NAMALWA (cell line): ENCODE measurements around the gene LRRC41.
"Not testable (repeated sequence)": the region's sequence is repeated elsewhere in the genome, so short reads cannot be mapped to it uniquely, and the experiment has no call there.

Experiments used
- DNase-seq: peaks from one replicate; pipeline ENCODE4 v3.0.0-alpha.2; 2015; ENCODE audit warnings: low spot score

LRRC41 gene, protein sequence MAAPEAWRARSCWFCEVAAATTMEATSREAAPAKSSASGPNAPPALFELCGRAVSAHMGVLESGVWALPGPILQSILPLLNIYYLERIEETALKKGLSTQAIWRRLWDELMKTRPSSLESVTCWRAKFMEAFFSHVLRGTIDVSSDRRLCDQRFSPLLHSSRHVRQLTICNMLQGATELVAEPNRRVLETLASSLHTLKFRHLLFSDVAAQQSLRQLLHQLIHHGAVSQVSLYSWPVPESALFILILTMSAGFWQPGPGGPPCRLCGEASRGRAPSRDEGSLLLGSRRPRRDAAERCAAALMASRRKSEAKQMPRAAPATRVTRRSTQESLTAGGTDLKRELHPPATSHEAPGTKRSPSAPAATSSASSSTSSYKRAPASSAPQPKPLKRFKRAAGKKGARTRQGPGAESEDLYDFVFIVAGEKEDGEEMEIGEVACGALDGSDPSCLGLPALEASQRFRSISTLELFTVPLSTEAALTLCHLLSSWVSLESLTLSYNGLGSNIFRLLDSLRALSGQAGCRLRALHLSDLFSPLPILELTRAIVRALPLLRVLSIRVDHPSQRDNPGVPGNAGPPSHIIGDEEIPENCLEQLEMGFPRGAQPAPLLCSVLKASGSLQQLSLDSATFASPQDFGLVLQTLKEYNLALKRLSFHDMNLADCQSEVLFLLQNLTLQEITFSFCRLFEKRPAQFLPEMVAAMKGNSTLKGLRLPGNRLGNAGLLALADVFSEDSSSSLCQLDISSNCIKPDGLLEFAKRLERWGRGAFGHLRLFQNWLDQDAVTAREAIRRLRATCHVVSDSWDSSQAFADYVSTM

DNA sequence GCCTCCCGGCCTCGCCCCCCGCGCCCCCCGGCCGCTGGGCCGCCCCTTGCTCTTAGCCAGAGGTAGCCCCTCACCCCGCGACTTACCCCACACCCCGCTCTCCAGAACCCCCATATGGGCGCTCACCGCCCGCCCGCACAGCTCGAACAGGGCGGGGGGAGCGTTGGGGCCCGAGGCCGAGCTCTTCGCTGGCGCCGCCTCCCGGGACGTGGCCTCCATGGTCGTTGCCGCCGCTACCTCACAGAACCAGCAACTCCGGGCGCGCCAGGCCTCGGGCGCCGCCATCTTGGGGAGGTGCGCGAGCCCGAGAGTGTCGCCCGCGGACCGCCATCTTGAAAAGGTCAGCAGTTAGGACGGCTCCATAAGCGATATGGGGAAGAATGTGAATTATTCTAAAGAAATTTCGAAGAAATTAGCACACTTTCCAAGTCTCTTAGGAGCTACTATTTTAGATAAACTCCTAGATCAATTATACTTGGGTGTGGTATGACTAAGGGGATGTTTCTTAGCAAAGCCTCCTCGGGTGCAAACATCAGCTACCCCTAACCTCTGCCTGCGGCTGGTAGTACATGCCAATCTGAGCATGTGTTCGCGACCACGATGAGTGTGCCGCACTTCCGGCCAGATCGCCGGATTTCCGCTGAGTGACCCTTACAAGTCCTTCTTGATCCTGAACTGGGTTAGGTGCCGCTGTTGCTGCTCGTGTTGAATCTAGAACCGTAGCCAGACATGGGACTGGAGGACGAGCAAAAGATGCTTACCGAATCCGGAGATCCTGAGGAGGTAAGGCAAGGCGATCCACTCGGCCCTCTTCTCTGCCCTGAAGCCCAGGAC is at the start of gene LRRC41, which contains the start of gene UQCRH:
Gene LRRC41 (minus strand): TSS at position 579 of the 834 bp plus-strand sequence. CDS start 294 bp downstream, at position 285.
Gene UQCRH (plus strand): TSS at position 661 of the 834 bp plus-strand sequence. CDS start 69 bp downstream, at position 730.
- peak; percentile 95 for DNase-seq

DNA sequence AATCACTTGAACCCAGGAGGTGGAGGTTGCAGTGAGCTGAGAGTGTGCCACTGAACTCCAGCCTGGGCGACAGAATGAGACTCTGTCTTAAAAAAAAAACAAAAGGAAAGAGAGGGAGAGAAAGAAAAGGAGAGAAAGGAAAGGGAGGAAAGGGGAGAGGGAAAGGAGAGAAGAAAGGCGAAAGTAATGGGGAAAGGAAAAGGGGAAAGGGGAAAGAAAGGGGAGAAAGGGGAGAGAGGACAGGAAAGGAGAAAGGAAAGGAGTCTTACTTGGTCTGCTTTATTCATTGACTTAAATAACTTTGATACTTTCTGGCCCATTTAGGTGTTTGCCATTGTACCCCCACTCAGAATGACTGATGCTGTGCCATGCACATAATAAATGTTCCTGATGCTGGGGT is 48.9 kb upstream of the LRRC41 start:
- DNase-seq = no peak

DNA sequence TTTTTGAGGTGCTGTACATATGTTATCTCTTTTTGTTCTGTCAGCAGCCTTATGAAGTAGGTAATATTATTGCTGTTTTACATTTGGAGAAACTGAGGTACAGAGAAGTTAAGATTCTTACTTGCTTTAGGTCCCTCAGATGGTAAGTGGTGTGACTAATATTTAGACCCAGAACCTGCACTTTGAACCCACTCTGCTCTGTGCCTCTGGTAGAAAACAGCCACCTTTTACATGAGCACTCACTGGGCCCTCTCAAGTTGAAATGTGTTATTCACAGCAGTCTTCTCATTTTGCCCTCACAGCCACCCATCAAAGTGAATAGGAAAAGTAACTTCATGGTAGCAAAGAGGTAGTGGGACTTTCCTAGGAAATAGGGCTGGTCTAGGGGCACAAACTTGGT is 41.9 kb upstream of the LRRC41 start:
- no peak for DNase-seq

DNA sequence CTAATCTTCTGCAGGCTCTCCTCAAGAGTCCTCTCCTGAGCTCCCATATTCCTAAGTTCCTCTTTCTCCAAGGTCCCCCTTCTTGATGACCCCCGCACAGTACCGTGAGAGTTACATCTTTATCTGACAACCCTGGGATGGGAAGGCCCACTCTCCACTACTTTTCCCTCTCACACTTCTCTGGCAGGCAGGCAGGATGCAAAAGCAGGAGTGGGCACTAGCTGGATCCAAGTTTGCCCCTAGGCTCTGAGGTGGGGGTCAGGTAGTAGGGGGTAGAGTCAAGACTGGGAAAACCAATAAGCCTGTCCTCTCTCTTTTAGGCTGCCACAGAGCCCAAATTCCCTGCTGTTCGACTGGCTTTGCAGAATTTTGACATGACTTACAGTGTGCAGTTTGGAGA is 41.1 kb upstream of the LRRC41 start:
- DNase-seq = no peak

DNA sequence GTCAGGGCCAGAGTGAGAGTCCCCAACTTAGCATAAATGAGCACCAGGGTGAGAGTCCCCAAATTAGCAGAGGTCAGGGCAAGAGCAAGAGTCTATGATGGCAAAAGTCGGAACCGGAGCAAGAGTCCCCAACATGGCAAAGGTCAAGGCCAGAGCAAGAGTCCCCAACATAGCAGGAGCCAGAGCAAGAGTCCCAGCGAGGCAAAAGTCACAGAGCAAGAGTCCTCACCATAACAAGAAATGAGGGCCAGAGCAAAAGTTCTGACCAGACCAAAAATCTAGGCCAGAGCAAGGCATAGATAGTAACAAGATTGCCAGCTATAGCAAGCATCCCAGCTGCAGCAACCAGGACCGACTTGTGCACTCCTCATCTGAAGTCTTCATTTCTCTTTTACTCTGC is 40.3 kb upstream of the LRRC41 start:
- DNase-seq = no peak

DNA sequence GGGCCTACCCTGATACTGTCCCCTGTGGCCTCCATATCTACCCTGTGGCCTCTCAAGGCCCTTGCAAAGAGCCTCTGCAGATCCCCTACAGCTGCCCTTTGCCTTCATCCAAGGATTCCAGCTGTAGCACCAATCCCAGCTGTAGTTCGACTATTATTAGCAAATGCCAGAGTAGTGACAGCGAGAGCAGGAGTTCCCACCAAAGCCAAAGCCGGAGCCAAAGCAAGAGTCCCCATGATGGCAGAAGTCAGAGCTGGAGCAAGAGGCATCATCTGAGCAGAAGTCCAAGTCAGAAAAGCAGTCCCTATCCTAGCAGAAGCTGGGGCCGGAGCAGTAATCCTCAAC is 39.9 kb upstream of the LRRC41 start:
- no peak for DNase-seq

DNA sequence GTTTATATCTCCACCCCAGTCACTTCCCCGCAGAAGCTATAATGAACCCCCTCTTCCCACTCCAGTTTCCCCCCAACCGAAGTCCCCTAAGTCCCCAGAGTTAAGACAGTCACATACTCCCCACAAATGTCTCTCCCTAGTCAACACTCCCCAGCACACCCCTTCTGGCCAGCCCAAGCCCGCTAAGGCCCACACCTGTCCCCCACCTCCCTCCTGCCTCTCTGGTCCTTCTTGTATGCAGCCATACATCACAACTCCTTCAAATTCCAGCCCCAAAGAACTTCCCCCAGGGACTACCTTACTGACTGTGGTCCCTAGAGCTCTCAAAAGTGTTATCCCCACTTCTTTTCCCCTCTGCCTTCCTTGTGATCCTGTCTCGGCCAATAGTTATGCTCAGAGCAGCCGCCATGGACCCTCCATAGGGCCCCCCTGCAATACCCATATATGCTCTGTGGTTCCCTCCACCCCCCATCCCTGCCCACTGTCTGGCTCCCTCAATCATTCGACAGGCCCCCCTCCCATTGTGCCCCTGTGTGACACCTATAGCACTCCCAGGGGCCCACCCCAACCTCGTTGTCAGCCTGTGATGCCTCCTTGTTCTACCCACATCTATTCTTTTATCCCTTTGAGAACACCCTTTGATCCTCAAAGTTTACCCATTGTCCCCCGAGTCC is 39.4 kb upstream of the LRRC41 start:
- no peak for DNase-seq

DNA sequence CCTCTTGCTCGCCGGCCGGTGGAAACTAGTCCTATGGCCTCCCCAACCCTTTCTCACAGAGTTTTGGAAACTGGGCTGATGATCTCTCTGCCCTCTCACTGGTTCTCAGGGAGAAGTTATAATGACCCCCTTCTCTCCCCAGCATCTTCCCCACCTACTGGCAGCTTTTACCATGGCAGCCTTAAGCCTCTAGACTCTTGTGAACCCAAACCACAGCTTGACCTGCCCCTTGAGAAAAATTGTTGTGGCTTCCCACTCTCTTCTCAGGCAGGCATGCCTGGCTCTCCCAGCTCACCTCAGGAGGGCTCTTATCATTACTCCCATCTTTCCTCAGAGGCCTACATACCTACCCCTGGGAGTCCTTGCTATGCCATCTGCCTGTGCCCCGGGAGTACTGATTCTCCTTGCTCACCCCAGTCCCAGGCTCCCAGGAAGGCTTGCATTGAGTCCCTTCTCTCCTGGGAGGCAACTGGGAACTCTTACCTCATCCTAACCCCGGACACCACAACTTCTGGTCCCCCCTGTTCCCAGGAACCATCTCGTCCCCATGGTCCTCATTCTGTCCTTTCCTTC is 38.8 kb upstream of the LRRC41 start:
- peak; percentile 69 for DNase-seq

DNA sequence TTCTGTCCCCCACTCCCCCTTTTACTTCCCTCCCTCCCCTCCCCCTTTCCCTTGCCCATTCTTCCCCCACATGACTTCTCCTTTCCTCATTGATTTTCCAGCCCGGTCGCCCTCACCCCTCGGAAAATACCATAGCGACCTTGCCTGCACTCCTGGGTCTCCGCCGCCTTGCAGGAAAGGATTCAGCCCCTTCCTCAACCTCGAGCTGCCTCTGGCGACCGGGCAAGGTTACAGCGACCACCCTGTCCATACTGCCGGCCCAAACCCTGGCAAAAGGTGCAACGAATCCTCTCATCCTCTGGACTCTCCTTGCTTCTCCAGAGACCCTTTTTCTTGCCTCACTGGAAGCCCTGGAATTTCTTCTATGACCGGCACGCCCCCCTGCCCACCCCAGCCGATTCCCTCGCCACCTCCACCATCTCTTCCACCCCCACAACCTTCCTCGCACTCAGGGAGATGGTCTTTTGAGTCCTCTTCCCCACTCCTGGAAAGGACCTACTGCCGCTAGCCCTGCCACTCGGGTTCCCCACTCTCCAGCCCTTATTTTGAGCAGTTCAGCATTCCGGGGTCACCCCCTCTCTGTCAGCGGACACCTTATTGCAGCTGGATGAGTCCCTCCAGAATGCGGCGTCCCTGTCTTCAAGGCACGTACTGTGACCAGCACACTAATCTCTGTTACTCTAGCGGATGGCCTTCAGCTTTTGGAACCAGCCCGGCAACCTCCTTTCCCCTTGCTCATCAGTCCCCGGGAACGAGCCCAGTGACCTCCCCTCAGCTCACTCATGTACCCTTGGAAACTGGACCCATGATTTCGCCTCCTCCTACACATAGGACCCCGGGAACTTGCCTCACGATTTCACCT is 38.0 kb upstream of the LRRC41 start:
- no peak for DNase-seq

DNA sequence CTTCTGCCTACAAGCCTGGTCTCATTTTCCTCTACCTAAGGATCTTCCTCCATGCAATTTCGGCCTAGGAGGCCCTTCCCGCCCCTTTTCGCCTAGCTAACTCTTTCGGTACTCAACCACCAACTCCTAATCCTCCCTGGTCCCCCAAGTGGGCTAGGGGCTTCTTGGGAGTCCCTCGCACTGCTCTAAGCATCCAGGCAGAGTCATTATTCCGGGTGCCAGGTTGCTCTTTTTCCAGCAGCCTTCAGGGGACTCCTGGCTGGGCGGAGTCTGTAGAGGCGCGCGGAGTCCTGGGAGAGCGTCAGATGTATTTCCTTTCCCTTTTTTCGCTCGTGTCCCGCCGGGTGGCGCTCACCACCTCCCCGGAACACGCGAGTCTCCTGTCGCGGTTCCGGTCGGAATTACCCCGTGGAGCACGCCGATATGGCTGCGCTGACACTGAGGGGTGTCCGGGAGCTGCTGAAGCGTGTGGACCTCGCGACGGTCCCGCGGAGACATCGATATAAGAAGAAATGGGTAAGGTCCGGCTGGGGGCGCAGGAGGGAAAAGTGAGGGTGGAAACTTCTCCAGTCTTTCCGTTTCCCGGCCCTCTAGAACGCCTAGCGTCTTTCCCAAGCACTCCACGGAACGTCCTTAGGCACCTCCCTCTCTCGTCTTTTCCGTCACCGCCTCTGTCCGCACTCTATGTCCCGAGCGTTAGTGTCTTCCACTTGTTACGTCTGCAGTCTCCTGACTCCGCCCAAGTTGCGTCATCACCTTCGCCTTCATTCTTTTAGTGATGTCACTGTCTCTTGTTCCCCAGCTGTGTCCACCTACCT is 37.2 kb upstream of the LRRC41 start, which contains the start of gene NSUN4:
Gene NSUN4 (plus strand): TSS at position 404 of the 818 bp plus-strand sequence. CDS start 20 bp downstream, at position 424.
- peak; percentile 88 for DNase-seq

DNA sequence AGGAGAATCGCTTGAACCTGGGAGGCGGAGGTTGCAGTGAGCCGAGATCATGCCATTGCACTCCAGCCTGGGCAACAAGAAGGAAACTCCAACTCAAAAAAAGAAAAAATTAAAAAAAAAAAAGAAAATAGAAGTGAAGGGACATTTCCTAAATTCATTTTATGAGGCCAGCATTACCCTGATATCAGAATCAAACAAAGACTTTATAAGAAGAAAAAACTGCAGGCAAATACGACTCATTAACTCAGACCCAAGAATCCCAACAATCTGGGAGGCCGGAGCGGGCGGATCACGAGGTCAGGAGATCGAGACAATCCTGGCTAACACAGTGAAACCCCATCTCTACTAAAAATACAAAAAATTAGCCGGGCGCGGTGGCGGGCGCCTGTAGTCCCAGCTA is 34.0 kb upstream of the LRRC41 start:
- DNase-seq = not testable (repeated sequence)

DNA sequence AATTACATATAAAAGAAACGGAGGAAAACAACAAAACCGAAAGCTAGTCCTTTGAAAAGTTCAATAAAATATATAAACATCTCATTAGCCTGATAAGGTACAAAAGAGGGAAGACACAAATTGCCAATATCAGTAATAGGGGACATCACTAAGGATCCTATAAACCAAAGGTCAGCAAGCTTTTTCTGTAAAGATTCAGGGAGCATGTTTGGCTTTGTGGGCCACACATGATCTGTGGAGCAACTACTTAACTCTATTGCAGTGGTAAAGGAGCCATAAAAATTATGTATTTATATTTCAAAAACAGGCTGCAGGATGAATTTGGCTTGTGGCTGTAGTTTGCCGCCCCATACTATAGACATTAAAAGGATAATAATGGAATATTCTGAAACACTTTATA is 31.7 kb upstream of the LRRC41 start:
- no peak for DNase-seq

DNA sequence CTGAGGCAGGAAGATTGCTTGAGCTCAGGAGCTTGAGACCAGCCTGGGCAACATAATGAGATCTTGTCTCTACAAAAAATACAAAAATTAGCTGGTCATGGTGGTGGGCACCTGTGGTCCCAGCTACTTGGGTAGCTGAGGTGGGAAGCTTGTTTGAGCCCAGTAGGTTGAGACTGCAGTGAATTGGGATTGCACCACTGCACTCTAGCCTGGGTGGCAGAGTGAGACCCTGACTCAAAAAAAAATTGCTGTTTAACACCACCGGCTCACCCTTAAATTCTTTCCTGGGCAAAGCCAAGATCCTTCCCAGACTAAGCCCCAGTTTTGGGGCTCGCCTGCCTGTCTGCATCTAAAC is 30.6 kb upstream of the LRRC41 start:
- no peak for DNase-seq

DNA sequence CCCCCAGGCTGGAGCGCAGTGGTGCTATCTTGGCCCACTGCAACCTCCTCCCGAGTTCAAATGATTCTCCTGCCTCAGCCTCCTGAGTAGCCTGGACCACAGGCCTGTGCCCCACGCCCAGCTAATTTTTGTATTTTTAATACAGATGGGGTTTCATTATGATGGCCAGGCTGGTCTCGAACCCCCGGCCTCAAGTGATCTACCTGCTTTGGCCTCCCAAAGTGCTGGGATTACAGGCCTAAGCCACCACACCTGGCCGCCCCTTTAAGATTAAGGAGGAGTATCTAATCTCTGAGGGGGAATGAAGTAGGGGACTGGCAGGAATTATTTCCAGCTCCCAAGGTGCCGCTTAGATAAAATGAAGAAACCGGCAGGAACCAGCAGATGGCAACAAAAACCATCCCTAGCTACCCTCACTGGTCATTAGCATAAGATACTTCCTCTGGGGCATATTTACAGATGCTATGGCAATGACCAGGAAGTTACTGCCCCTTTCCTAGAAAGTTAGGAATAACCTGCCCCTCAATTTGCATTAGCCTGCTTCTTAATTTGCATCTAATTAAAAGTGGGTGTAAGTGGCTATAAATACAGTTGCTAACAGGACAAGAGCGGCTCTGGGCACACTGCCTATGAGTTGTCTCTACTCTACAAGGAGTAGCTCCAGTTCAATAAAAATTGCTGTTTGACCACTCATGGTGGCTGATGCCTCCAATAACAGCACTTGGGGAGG is 30.0 kb upstream of the LRRC41 start:
- peak; percentile 95 for DNase-seq

DNA sequence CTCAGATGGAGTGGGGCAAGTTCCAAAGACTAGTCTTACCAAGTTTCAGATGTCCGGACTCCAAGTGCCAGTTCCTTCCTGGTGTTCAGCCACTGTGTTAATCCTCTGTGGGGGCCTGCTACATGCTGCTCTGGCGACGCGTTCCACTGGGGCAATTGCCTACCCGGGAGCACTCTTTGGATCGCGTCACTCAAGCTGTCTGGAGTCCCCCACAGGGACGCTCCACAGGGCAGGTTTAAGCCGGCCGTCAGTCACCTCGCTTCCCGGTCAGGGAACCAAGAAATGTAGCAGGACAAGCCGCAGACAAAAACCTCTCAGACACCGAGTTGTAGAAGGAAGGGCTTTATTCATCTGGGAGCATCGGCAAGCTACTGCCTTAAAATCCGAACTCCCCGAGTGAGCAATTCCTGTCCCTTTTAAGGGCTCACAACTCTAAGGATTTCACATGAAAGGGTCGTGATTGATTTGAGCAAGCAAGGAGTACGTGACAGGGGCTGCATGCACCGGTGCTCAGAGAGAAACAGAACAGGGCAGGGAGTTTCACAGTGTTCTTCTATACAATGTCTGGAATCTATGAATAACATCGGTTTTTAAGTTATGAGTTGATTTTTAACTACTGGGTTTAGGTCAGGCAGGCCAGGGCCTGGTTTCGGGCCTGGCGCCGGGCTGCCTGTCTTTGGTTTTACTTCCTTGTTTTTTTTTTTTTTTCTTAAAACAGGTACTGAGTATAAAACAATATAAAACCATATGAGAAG is 28.5 kb upstream of the LRRC41 start:
- not testable (repeated sequence) for DNase-seq

DNA sequence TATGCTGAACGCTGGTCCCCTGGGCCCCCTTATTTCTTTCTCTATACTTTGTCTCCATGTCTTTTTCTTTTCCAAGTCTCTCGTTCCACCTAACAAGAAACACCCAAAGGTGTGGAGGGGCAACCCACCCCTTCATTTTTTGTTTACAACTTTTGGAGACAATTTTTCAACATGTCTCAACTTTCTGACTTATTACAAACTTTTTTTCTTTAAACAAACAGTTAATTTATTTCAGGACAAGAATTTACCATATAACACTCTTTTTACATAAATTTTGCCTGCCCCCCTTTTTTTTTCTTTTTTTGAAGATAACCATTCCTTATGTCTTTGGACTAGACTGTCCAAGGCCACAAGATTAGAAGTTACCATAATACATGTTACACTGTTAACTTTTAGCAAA is 27.0 kb upstream of the LRRC41 start:
- DNase-seq = not testable (repeated sequence)

DNA sequence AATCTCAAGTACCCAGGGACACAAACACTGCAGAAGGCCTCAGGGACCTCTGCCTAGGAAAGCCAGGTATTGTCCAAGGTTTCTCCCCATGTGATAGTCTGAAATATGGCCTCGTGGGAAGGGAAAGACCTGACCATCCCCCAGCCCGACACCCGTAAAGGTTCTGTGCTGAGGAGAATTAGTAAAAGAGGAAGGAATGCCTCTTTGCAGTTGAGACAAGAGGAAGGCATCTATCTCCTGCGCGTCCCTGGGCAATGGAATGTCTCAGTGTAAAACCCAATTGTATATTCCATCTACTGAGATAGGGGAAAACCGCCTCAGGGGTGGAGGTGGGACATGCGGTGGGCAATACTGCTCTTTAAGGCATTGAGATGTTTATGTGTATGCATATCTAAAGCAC is 26.4 kb upstream of the LRRC41 start:
- DNase-seq = not testable (repeated sequence)

DNA sequence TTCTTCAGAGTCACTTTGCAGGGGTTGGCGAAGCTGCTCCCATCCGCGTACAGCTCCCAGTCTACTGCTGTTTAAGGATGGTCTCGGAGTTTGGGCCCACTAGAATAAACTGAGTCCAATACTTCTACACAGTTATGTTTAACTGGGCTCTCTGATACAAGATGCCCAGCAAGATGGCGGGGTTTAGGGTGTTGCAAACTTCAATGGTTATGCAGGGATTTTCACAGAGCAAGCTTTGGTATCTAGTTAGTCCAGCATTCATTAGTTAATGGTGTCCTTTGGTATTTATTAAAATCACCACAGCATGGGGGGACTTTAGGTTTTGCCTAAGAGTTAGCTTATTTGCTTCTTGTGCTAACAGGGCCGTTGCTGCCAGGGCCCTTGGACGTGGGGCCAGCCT is 24.8 kb upstream of the LRRC41 start:
- not testable (repeated sequence) for DNase-seq
